DMS114 treated with DMSO at 0.1 percent for 48 hours (cell line): Measurements from ENCODE around the gene FRMD5.
"Not testable (repeated sequence)": the region's sequence is repeated elsewhere in the genome, so short reads cannot be mapped to it uniquely, and the experiment has no call there.

Experiments
- DNase-seq: peaks from one replicate; lab custom pipeline; 2025; ENCODE audit not compliant: unreplicated experiment; lab: John Stamatoyannopoulos, UW

FRMD5 gene

DNA sequence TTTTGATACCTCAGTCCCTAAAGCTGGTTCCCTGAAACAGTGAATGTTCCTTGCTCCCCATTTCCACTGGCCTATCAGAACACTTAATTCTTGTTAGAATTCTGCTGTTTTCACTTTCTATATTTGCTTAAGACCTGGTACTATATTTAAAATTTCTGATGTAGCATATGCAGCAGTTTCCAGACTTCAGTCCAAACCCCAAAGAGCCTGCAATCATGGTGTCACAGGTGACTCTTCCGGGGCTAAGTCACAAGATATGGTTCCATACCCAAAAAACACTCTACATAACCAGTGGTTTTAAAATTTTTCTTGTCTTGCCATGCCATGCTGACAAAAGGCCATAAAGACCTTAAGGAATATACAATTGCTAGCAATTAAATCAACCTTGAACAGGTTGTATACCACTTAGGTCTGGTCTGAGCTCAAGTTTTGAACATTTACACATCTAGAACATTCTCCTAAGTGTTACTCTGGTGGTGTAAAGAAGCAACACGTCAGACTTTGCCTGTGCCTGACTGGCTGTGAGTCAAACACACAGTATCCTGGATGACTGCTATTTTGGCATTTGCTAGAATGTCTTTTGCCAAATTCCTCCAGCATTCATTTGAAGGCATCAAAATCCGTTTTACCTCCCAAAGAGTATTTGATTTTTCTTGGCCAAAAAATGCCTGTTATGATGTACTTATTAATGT lies 160.0 kb downstream of the FRMD5 start:
- DNase-seq = no peak

- DNase-seq = no peak
Observed at GRCh38 chr15:44034334-44034733, 160.7 kb downstream of the FRMD5 start.

GRCh38 chr15:44033894-44034293 lies 161.2 kb downstream of the FRMD5 start:
- no peak for DNase-seq

DNA sequence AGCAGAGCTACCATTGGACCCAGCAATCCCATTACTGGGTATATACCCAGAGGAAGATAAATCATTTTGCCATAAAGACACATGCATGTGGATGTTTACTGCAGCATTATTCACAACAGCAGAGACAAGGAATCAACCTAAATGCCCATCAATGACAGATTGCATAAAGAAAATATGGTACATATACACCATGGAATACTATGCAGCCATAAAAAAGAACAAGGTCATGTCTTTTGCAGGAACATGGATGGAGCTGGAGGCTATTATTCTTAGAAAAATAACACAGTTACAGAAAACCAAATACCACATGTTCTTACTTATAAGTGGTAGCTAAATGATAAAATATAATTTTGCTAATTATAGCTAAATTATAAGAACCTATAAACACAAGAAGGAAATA lies 162.3 kb downstream of the FRMD5 start:
- DNase-seq = not testable (repeated sequence)

GRCh38 chr15:44029940-44030568 lies 165.0 kb downstream of the FRMD5 start:
- no peak for DNase-seq

- DNase-seq = no peak
Observed at GRCh38 chr15:44029003-44029402, 166.1 kb downstream of the FRMD5 start.

DNA sequence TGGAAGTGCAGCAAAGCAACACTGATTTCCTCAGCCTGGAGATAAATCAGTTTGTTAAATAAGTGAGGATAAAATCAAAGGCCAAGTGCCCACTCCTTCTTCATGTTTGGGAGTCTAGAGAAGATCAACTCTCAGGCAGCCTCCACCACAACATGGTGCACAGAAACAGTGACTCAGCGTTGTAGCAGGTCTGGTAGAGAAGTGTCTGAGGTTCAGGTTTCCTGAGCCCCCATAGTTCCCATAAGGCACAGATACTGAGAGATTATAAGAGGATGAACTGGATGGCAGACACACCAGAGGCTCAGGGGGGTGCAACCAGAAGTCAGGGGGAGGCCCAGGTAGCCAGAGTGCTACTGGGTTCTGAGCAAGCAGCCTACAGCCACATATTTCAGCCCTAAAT lies 166.7 kb downstream of the FRMD5 start:
- DNase-seq = no peak

- no peak for DNase-seq
Observed at GRCh38 chr15:44024155-44024554, 170.9 kb downstream of the FRMD5 start.

GRCh38 chr15:44023176-44023575 lies 171.9 kb downstream of the FRMD5 start:
- no peak for DNase-seq

GRCh38 chr15:44018151-44018550 lies 176.9 kb downstream of the FRMD5 start:
- no peak for DNase-seq

DNA sequence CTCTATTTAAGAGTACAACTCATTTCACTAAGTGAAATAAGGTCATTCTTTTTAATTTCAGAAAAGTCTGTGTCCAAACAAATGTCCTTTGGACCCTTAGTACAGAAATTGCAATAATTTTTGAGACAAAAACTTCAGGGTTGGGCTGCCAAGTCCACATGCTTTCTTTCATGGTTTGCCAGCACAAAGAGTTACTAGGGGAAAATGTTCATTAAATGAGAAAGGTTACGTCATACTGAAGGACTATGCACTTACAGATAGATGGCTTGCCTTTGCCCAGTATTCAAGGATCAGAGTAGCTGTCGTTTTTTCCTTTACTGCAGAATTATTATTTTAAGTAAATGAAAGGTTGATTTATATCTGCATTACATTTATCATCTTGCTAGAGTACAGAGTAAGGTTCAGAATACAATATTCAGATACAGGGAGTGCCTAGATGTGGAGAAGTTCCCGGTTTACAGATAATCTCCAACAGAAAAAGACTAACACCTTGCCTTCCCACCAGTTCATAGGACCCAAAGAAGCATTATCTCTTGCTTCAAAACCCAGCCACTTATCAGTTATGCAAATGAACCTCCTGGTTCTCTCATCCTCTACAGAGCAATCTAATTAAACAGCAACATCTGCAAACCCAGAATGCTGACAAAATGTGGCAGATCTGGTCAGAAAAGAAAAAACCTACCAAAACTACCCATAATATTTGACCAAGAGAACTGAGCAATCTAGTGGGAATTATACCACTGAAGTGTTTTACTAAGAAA lies 179.3 kb downstream of the FRMD5 start:
- no peak for DNase-seq

- no peak for DNase-seq
Observed at GRCh38 chr15:44011238-44011854, 183.7 kb downstream of the FRMD5 start.

- no peak for DNase-seq
Observed at GRCh38 chr15:44010089-44010488, 185.0 kb downstream of the FRMD5 start.

DNA sequence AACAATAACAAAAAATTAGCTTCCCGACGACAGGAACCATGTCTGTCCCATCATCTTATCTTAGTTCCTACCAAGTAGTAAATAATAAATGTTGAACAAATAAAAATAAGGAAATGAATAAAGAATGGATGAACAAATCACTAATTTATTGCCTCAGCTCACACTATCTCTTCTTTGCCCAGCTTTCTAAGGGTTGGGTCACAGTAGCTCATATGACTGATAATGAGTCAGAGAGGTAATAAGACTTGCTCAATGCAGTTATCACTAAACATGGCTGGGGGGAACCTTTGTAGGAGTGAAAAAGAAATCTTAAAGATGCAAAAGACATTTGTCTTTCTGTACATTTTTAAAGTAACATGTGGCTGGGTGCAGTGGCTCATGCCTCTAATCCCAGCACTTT lies 186.0 kb downstream of the FRMD5 start:
- no peak for DNase-seq

GRCh38 chr15:44000248-44000647 lies 194.8 kb downstream of the FRMD5 start:
- DNase-seq = not testable (repeated sequence)

- DNase-seq = no peak
Observed at GRCh38 chr15:43998607-43999006, 196.5 kb downstream of the FRMD5 start.

DNA sequence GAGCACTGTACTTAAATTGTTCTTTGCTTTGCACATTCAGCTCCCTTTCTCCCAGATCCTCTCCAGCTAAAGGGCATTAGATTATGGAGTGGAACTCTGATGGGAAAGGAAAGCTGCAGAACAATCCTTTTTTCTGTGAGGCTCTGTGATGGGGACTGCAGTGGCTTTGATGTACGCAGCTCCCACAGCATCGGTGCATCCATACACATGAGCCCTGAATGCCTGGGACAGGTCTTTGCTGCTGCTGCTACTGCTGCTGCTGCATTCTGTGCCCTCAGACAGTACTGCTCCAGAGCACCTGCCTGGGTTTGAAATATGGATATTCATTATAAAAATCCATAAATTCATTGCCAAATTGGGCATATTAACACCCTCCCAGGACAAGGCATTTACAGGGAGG lies 203.9 kb downstream of the FRMD5 start:
- no peak for DNase-seq

GRCh38 chr15:43989938-43990337 lies 205.1 kb downstream of the FRMD5 start:
- no peak for DNase-seq

GRCh38 chr15:43988900-43989299 lies 206.2 kb downstream of the FRMD5 start:
- DNase-seq = no peak

GRCh38 chr15:43987924-43988323 lies 207.1 kb downstream of the FRMD5 start:
- DNase-seq = no peak

DNA sequence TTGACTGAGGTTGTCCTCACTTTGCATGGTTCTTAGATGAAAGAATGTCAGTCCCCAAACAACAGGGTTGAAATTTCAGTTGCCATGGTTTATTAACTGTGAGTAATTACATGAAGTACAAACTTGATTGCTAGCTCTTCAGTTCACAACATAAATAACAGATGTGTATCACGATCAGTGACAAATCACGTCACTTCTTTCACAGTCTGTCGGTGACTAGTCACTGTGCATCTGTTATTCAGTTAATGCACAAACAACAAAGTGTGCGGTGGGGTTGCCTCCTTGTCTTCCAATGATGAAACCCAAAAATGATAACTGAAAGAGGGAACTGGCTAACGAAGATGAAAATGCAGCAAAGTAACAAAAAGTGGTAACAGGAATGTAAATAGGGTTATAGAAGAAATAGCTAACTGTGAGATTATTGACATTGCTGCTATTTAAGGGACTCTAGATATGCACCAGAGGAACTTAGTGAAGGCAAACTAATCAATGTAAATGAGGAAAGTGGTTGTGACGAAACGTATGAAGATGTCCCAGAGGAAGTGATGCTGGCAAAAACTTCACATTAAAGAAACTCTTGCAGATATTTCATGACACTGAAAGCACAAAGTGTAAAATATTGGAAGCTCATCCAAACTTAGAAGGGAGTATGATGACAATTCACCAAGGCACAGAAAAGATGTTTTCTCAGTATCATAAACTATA lies 208.9 kb downstream of the FRMD5 start:
- DNase-seq = no peak
